Smooth muscle cell (in vitro differentiated cells): ENCODE results near the gene HIGD1B. TPM values are rescaled to one million over a fixed set of nuclear protein-coding genes. Genes with fewer than 3 reads are reported as not detected.
A peak's percentile ranks its signal among the peaks of the same experiment; 100 is the strongest.

Source experiments
- DNase-seq: peaks from one replicate; lab custom pipeline; 2025; ENCODE audit not compliant: unreplicated experiment; lab: John Stamatoyannopoulos, UW
- H2AFZ ChIP-seq: fragments of 200-600 bp; sonication (generic); 2 replicates; pipeline ENCODE4 v1.6.0; 2016; ENCODE audit warnings: antibody characterized with exemption, low read depth, mild to moderate bottlenecking
- H3F3A ChIP-seq: fragments of 200-600 bp; sonication (generic); 2 replicates; pipeline ENCODE4 v1.6.0; 2017; ENCODE audit warnings: antibody characterized with exemption, low read depth
- H3K27ac ChIP-seq: fragments of 200-600 bp; sonication (generic); 2 replicates; pipeline ENCODE4 v1.5.1; 2016; ENCODE audit warnings: low read depth, mild to moderate bottlenecking
- H3K27me3 ChIP-seq: fragments of 200-600 bp; sonication (generic); 2 replicates; pipeline ENCODE4 v1.6.1; 2016; ENCODE audit warnings: low read depth, mild to moderate bottlenecking
- H3K36me3 ChIP-seq: fragments of 200-600 bp; sonication (generic); 2 replicates; pipeline ENCODE4 v1.5.1; 2016; ENCODE audit warnings: low read depth
- H3K4me1 ChIP-seq: fragments of 200-600 bp; sonication (generic); 2 replicates; pipeline ENCODE4 v1.5.1; 2016; ENCODE audit warnings: low read depth
- H3K4me2 ChIP-seq: fragments of 200-600 bp; sonication (generic); 2 replicates; pipeline ENCODE4 v1.6.0; 2016; ENCODE audit warnings: mild to moderate bottlenecking
- H3K4me3 ChIP-seq: fragments of 200-600 bp; sonication (generic); 2 replicates; pipeline ENCODE4 v1.5.1; 2016; ENCODE audit warnings: mild to moderate bottlenecking
- H3K79me2 ChIP-seq: fragments of 200-600 bp; sonication (generic); 2 replicates; pipeline ENCODE4 v1.6.0; 2016; ENCODE audit warnings: low read depth, mild to moderate bottlenecking
- H3K9ac ChIP-seq: fragments of 200-600 bp; sonication (generic); 2 replicates; pipeline ENCODE4 v1.6.0; 2016; ENCODE audit warnings: low read depth
- H3K9me3 ChIP-seq: fragments of 200-600 bp; sonication (generic); replicated peaks from 2 replicates; pipeline ENCODE4 v1.5.1; 2016; ENCODE audit warnings: low read depth
- H4K20me1 ChIP-seq: fragments of 200-600 bp; sonication (generic); 2 replicates; pipeline ENCODE4 v1.6.0; 2016; ENCODE audit warnings: low read depth
- CTCF ChIP-seq: fragments of 200-600 bp; sonication (generic); IDR thresholded peaks from 2 replicates; pipeline ENCODE4 v1.5.1; 2017; ENCODE audit warnings: borderline replicate concordance, mild to moderate bottlenecking, antibody characterized with exemption; ENCODE audit not compliant: insufficient read depth, poor library complexity, severe bottlenecking
- WGBS: methylation state at CpG from one replicate; pipeline ENCODE4 v1.1.7; 2016; ENCODE audit warnings: low lambda C conversion rate; 5-methylcytosine and 5-hydroxymethylcytosine counted together
- polyA plus RNA-seq: library from polyadenylated mRNA; unstranded; fragments of >200 nt; fragmentation: Nextera tagmentation; extraction: Ambion mirVana; gene quantifications from 2 replicates; pipeline ENCODE4 v1.2.1, GENCODE V29; 2016
- total RNA-seq: library from RNA; depleted of rRNA; stranded (reverse); fragments of >200 nt; gene quantifications from 2 replicates; pipeline ENCODE4 v1.2.3, GENCODE V29; 2014

The HIGD1B gene
- total RNA-seq (not detected in 2 replicates), polyA plus RNA-seq (0.39 and 0.61 TPM in 2 replicates)

- H3K4me3 ChIP-seq, result no peak within 1 kb of the TSS
- no peak for DNase-seq
- H3K9me3 ChIP-seq, result no peaks in the 10 kb centered on the region
- no peak within 1 kb of the TSS for H3K4me2 ChIP-seq
- H3K4me1 ChIP-seq, result peaks cover 10% of the 10 kb centered on the region
- H2AFZ ChIP-seq, result no peak within 1 kb of the TSS
- no peak within 1 kb of the TSS for H3K9ac ChIP-seq
- H4K20me1 ChIP-seq, result no peaks in the 10 kb centered on the region
- no peaks in the 10 kb centered on the region for H3K36me3 ChIP-seq
- no peak within 1 kb of the TSS for H3K27ac ChIP-seq
- no peak for TF ChIP-seq CTCF
- 90% methylated on average over 2 of the region's 2 CpGs for WGBS
- H3F3A ChIP-seq, result no peaks in the 10 kb centered on the region
- H3K79me2 ChIP-seq, result no peaks in the 10 kb centered on the region
- H3K27me3 ChIP-seq, result no peaks in the 10 kb centered on the region
Measured at GRCh38 chr17:44847586-44847985, at the start of gene HIGD1B. Gene HIGD1B (plus strand): TSS chr17:44847883. CDS start chr17:44848153, 270 bp downstream.

DNA sequence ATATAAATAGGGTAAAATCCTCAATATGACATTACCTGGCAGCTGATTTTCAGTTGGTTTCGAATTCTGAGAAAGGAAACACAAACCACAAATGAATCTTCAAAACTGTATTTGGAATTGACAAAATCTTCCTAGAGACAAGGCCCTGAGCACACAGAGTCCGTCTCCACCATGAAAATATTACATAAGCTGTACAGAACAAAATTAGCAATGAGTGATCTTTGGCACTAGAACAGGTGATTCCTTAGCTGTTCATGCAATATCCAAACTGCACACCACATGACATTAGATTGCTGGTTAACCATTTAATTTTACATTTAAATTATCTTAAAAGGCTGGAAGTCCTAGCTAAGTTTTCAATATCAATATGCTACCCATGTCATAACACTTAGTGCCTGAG is 49.3 kb upstream of the HIGD1B start:
- no peak for TF ChIP-seq CTCF
- peaks cover 5% of the 10 kb centered on the region for H3K36me3 ChIP-seq
- no peak overlapping the region for H3K9ac ChIP-seq
- no peak for DNase-seq
- H3K4me3 ChIP-seq, result no peak overlapping the region
- WGBS, result 98% methylated on average over 2 of the region's 2 CpGs
- H3F3A ChIP-seq, result peaks cover 19% of the 10 kb centered on the region
- H3K79me2 ChIP-seq, result no peaks in the 10 kb centered on the region
- no peaks in the 10 kb centered on the region for H3K27me3 ChIP-seq
- peaks cover 6% of the 10 kb centered on the region for H3K4me1 ChIP-seq
- peak overlapping the region; percentile 12 for H3K27ac ChIP-seq
- peaks cover 3% of the 10 kb centered on the region for H4K20me1 ChIP-seq
- no peaks in the 10 kb centered on the region for H3K9me3 ChIP-seq
- H3K4me2 ChIP-seq, result peak overlapping the region; percentile 31
- H2AFZ ChIP-seq, result no peak overlapping the region

DNA sequence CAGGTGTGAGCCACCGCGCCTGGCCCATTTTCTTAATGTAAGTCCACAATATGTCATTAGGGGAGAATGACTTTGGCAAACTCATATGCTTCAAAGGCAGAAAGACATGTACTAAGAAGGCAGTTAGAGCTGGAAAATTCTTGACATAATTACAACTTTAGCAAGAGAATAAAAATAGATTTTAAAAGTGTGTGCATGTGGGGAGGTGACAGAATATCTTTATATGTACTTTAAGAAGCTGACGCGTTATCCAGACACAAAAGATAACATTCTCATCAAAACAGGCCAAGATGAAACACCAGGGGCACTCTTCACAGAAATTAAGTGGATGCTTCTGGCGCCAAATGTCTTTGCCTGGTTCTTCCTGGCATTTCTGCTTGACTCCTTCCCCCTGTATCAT is 45.8 kb upstream of the HIGD1B start:
- Histone ChIP-seq H3K9me3 (no peaks in the 10 kb centered on the region), H3K4me2 (no peak overlapping the region), H3K27ac (no peak overlapping the region), H2AFZ (no peak overlapping the region), H3K79me2 (no peaks in the 10 kb centered on the region), H3K9ac (no peak overlapping the region), H3K36me3 (peaks cover 5% of the 10 kb centered on the region), H3K27me3 (no peaks in the 10 kb centered on the region), H3K4me1 (peaks cover 6% of the 10 kb centered on the region), H3K4me3 (no peak overlapping the region), H3F3A (peaks cover 9% of the 10 kb centered on the region), H4K20me1 (peaks cover 17% of the 10 kb centered on the region)
- DNase-seq, result no peak
- no peak for TF ChIP-seq CTCF
- WGBS, result 75% methylated on average over 5 of the region's 5 CpGs

- H3K27ac ChIP-seq, result no peak overlapping the region
- no peaks in the 10 kb centered on the region for H3F3A ChIP-seq
- H3K27me3 ChIP-seq, result no peaks in the 10 kb centered on the region
- no peak for DNase-seq
- H3K4me1 ChIP-seq, result no peaks in the 10 kb centered on the region
- TF ChIP-seq CTCF, result no peak
- no peak overlapping the region for H3K4me2 ChIP-seq
- H2AFZ ChIP-seq, result no peak overlapping the region
- peaks cover 5% of the 10 kb centered on the region for H3K36me3 ChIP-seq
- no peaks in the 10 kb centered on the region for H3K9me3 ChIP-seq
- peaks cover 6% of the 10 kb centered on the region for H3K79me2 ChIP-seq
- WGBS, result 65% methylated on average over 10 of the region's 10 CpGs
- no peak overlapping the region for H3K4me3 ChIP-seq
- peaks cover 41% of the 10 kb centered on the region for H4K20me1 ChIP-seq
- H3K9ac ChIP-seq, result no peak overlapping the region
Measured at GRCh38 chr17:44804302-44805089, 43.2 kb upstream of the HIGD1B start.
